HepG2 (cell line): ENCODE measurements around the gene MYO5B.

Source experiments
- ATF7 ChIP-seq, 2 experiments: fragments of 450-650 bp in 1 of 2; sonication (generic) in 1 of 2; formaldehyde crosslinking in 1 of 2; IDR thresholded peaks; 2 replicates each; pipeline versions ENCODE4 v1.4.0 to v1.6.1; 2016 to 2020; ENCODE audit warnings: antibody characterized with exemption in 1 of 2, mild to moderate bottlenecking in 1 of 2, missing genetic modification reagents in 1 of 2
- CHD4 ChIP-seq: fragments of 200-600 bp; sonication (generic); IDR thresholded peaks from 2 replicates; pipeline ENCODE4 v1.7.0; 2017; ENCODE audit warnings: mild to moderate bottlenecking, low read length, borderline replicate concordance
- ETS1 ChIP-seq: sonication (generic); formaldehyde crosslinking; IDR thresholded peaks from 2 replicates; pipeline ENCODE4 v1.4.0; 2020; ENCODE audit warnings: missing genetic modification reagents
- PATZ1 ChIP-seq: sonication (generic); formaldehyde crosslinking; IDR thresholded peaks from 2 replicates; pipeline ENCODE4 v1.4.0; 2020; ENCODE audit warnings: missing genetic modification reagents
- POLR2A ChIP-seq, 2 experiments: IDR thresholded peaks; 2 replicates each; pipeline ENCODE4 v1.6.1; 2011; ENCODE audit warnings: low read depth in 2 of 2, low read length in 2 of 2, mild to moderate bottlenecking in 1 of 2, moderate library complexity in 1 of 2; ENCODE audit not compliant: insufficient read depth in 1 of 2
- SALL1 ChIP-seq: sonication (generic); formaldehyde crosslinking; IDR thresholded peaks from 2 replicates; pipeline ENCODE4 v1.8.0; 2022; ENCODE audit warnings: mild to moderate bottlenecking, missing genetic modification reagents
- STAT5B ChIP-seq: sonication (generic); formaldehyde crosslinking; IDR thresholded peaks from 2 replicates; pipeline ENCODE4 v1.4.0; 2020; ENCODE audit warnings: missing genetic modification reagents
- TCF7 ChIP-seq: sonication (generic); IDR thresholded peaks from 2 replicates; pipeline ENCODE4 v1.6.1; 2016; ENCODE audit warnings: antibody characterized with exemption, low read depth
- ZBTB26 ChIP-seq: IDR thresholded peaks from 2 replicates; pipeline ENCODE4 v1.6.1; 2016; ENCODE audit warnings: missing compliant biosample characterization, missing genetic modification reagents, borderline replicate concordance
- ZKSCAN1 ChIP-seq: fragments of 150-350 bp; IDR thresholded peaks from 2 replicates; pipeline ENCODE4 v1.6.1; 2014; ENCODE audit warnings: low read length
- ZNF24 ChIP-seq: fragments of 450-650 bp; IDR thresholded peaks from 2 replicates; pipeline ENCODE4 v1.6.1; 2017; ENCODE audit warnings: antibody characterized with exemption, mild to moderate bottlenecking
- ZNF678 ChIP-seq: sonication (generic); formaldehyde crosslinking; IDR thresholded peaks from 2 replicates; pipeline ENCODE4 v1.4.0; 2020; ENCODE audit warnings: mild to moderate bottlenecking, missing genetic modification reagents
- TF ChIP-seq, protein P1 (sequence below): sonication (generic); formaldehyde crosslinking; conservative IDR thresholded peaks from 2 replicates; pipeline ENCODE4 v1.8.0; 2022; ENCODE audit warnings: mild to moderate bottlenecking, moderate library complexity, missing genetic modification reagents

DNA sequence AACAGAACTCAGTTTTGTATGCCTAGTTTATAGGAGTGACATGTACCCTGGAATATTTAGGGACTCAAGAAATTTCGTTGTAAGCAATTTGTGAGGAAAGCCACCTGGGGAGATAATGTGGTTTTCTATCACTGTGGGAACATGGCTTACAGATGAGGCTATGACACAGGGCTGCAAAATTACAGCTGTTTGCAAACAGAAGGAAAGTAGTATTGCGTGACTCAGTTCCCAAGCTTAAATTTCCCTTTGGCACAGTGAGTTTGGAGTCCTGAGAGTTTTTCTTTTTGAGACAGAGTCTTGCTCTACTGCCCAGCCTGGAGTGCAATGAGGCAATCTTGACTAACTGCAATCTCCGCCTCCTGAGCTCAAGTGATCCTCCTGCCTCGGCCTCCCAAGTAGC lies 149.8 kb downstream of the MYO5B start:
- TF ChIP-seq ATF7 (IDR thresholded peaks at IDR 0.05) (no peak), ATF7 (CRISPR knock-in tag; IDR thresholded peaks at IDR 0.05) (no peak), SALL1 (no peak), ZNF678 (no peak), POLR2A (IDR thresholded peaks at IDR 0.05; ENCODE audit: insufficient read depth in 1 of 2, low read depth in 2 of 2, low read length in 2 of 2) (no peak), ETS1 (CRISPR knock-in tag) (no peak), ZNF24 (no peak), PATZ1 (CRISPR knock-in tag) (no peak), ZBTB26 (CRISPR knock-in tag) (no peak), STAT5B (CRISPR knock-in tag) (no peak), ZKSCAN1 (no peak), TCF7 (no peak), CHD4 (no peak)
- TF ChIP-seq, protein P1, sequence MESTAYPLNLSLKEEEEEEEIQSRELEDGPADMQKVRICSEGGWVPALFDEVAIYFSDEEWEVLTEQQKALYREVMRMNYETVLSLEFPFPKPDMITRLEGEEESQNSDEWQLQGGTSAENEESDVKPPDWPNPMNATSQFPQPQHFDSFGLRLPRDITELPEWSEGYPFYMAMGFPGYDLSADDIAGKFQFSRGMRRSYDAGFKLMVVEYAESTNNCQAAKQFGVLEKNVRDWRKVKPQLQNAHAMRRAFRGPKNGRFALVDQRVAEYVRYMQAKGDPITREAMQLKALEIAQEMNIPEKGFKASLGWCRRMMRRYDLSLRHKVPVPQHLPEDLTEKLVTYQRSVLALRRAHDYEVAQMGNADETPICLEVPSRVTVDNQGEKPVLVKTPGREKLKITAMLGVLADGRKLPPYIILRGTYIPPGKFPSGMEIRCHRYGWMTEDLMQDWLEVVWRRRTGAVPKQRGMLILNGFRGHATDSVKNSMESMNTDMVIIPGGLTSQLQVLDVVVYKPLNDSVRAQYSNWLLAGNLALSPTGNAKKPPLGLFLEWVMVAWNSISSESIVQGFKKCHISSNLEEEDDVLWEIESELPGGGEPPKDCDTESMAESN (CRISPR knock-in tag), result no peak
